HepG2 (cell line): ENCODE results near the gene SCGB3A1. TPM values are rescaled to one million over a fixed set of nuclear protein-coding genes. Genes with fewer than 3 reads are reported as not detected.
A peak's percentile ranks its signal among the peaks of the same experiment; 100 is the strongest.

Experiments
- ATAC-seq: fragments of 200-7000 bp; cut with Tn5 transposase; 3 replicates; pipeline ENCODE4 v1.9.1; 2020; ENCODE audit warnings: mild to moderate bottlenecking, moderate library complexity
- BruUV-seq: library from RNA; stranded (reverse); fragments of 400-500 nt; replicated peaks from 2 replicates; lab custom pipeline; 2021; lab: Mats Ljungman, UMichigan
- CTCF ChIA-PET: fragments of 300-600 bp; formaldehyde crosslinking; extraction: SDS; loops from one replicate; lab custom pipeline; 2021; ENCODE audit warnings: low total read pairs, inconsistent platforms, low intra/inter-chr PET ratio; lab: Yijun Ruan, JAX
- POLR2A ChIA-PET: fragments of 350-600 bp; sonication (Branson Sonifier 250); formaldehyde crosslinking; loops from one replicate; lab custom pipeline; 2020; ENCODE audit warnings: antibody characterized with exemption, inconsistent platforms; lab: Yijun Ruan, JAX
- DNase-seq: peaks from one replicate; pipeline ENCODE4 v3.0.0-alpha.2; 2015; ENCODE audit warnings: low spot score
- FAIRE-seq: peaks from 3 replicates; lab custom pipeline; 2011; peaks lifted over from hg19 to GRCh38; lab: Jason Lieb, UNC
- H2AFZ ChIP-seq: one replicate; pipeline ENCODE4 v1.6.1; 2011; ENCODE audit warnings: low read length, inconsistent platforms
- H3K27ac ChIP-seq: fragments of 300-600 bp; 3 replicates; pipeline ENCODE4 v1.8.0; 2011; ENCODE audit warnings: mixed run types, mild to moderate bottlenecking, mixed read lengths, low read length, inconsistent platforms; ENCODE audit not compliant: insufficient read depth; ENCODE audit errors: extremely low read length
- H3K27me3 ChIP-seq, 2 experiments: fragments of 200-600 bp in 1 of 2; 2 replicates in 1 of 2; 3 replicates in 1 of 2; pipeline versions ENCODE4 v1.6.0 to v1.8.0; 2011; ENCODE audit warnings: low read length in 2 of 2, mild to moderate bottlenecking in 2 of 2, moderate library complexity in 2 of 2, inconsistent platforms in 1 of 2; ENCODE audit not compliant: insufficient read depth in 2 of 2, control insufficient read depth in 1 of 2
- H3K36me3 ChIP-seq, 2 experiments: fragments of 200-600 bp in 1 of 2; replicated peaks in 1 of 2; 2 replicates in 1 of 2; 3 replicates in 1 of 2; pipeline versions ENCODE4 v1.5.1 to v1.8.0; 2011; ENCODE audit warnings: low read length in 2 of 2, inconsistent platforms in 1 of 2; ENCODE audit not compliant: insufficient read depth in 2 of 2, control insufficient read depth in 1 of 2
- H3K4me1 ChIP-seq: 2 replicates; pipeline ENCODE4 v1.5.1; 2012; ENCODE audit warnings: low read length, inconsistent platforms; ENCODE audit not compliant: insufficient read depth
- H3K4me2 ChIP-seq: 2 replicates; pipeline ENCODE4 v1.6.0; 2011; ENCODE audit warnings: low read depth, low read length, inconsistent platforms
- H3K4me3 ChIP-seq, 3 experiments: fragments of 200-600 bp in 1 of 3; sonication (generic), shearing (Covaris generic) in 1 of 3; replicated peaks in 1 of 3; 2 replicates each; pipeline ENCODE4 v1.5.1; 2011 to 2016; ENCODE audit warnings: low read length in 3 of 3, inconsistent platforms in 2 of 3, low read depth in 2 of 3, mild to moderate bottlenecking in 2 of 3, control low read depth in 1 of 3, mixed read lengths in 1 of 3; ENCODE audit not compliant: insufficient read depth in 1 of 3
- H3K79me2 ChIP-seq: one replicate; pipeline ENCODE4 v1.6.1; 2011; ENCODE audit warnings: low read length, inconsistent platforms; ENCODE audit not compliant: insufficient read depth
- H3K9ac ChIP-seq: 2 replicates; pipeline ENCODE4 v1.6.0; 2011; ENCODE audit warnings: mild to moderate bottlenecking, low read depth, low read length, inconsistent platforms; ENCODE audit not compliant: insufficient read depth
- H3K9me3 ChIP-seq: 2 replicates; pipeline ENCODE4 v1.5.1; 2012; ENCODE audit warnings: mild to moderate bottlenecking, low read length
- H4K20me1 ChIP-seq: 2 replicates; pipeline ENCODE4 v1.6.0; 2011; ENCODE audit warnings: inconsistent platforms, mild to moderate bottlenecking, low read length, moderate library complexity; ENCODE audit not compliant: insufficient read depth
- ZNF441 ChIP-seq: sonication (generic); formaldehyde crosslinking; IDR thresholded peaks from 2 replicates; pipeline ENCODE4 v1.7.0; 2021; ENCODE audit warnings: missing genetic modification reagents, borderline replicate concordance
- ZNF737 ChIP-seq: sonication (generic); formaldehyde crosslinking; IDR thresholded peaks from 2 replicates; pipeline ENCODE4 v1.5.0; 2020; ENCODE audit warnings: missing genetic modification reagents, mild to moderate bottlenecking, borderline replicate concordance
- ZNF776 ChIP-seq: sonication (generic); formaldehyde crosslinking; IDR thresholded peaks from 2 replicates; pipeline ENCODE4 v1.4.0; 2020; ENCODE audit warnings: mild to moderate bottlenecking, missing genetic modification reagents
- WGBS: methylation state at CpG from one replicate; pipeline ENCODE4 v1.1.6; 2017; ENCODE audit warnings: low lambda C conversion rate; 5-methylcytosine and 5-hydroxymethylcytosine counted together
- in situ Hi-C: cut with HindIII; loops from 2 replicates; pipeline ENCODE4 v1.10.0; 2017; ENCODE audit warnings: low pct_unique_long_range_greater_than_20kb; ENCODE audit not compliant: extremely low pct_ligation_motif_present
- intact Hi-C: fragments of 100-400 bp; cut with micrococcal nuclease; formaldehyde crosslinking; loops from one replicate; pipeline ENCODE4 v1.10.0; 2022; ENCODE audit not compliant: unreplicated experiment
- polyA plus RNA-seq, 8 experiments: library from polyadenylated mRNA; depleted of rRNA in 3 of 8; stranded (reverse) in 7 of 8; unstranded in 1 of 8; fragments of >200 nt; fragmentation: Illumina TruSeq in 4 of 8; extraction: Trizol in 4 of 8; gene quantifications; 2 replicates each; pipeline versions ENCODE4 v1.2.1 to v1.2.3, GENCODE V29; 2011 to 2016; ENCODE audit warnings: low read depth in 4 of 8, missing spikeins in 1 of 8, mixed read lengths in 1 of 8; ENCODE audit not compliant: insufficient read depth in 1 of 8
- total RNA-seq, 5 experiments: library from RNA; depleted of rRNA; stranded (reverse); fragments of >200 nt; fragmentation: Illumina TruSeq; extraction: Trizol; gene quantifications; 2 replicates each; pipeline ENCODE4 v1.2.3, GENCODE V29; 2016; ENCODE audit warnings: low read depth in 1 of 5
- TF ChIP-seq, protein P1 (sequence below): sonication (generic); formaldehyde crosslinking; IDR thresholded peaks from 2 replicates; pipeline ENCODE4 v1.8.0; 2022; ENCODE audit warnings: mild to moderate bottlenecking, missing genetic modification reagents, borderline replicate concordance
- TF ChIP-seq, protein P2 (sequence below): IDR thresholded peaks from 2 replicates; pipeline ENCODE4 v1.6.1; 2016; ENCODE audit warnings: mild to moderate bottlenecking

The SCGB3A1 gene
- total and polyA plus RNA-seq, 2 of the 13 experiments (the other 11 are each of a cell fraction or from before 2014, with no cell fraction given): not detected

DNA sequence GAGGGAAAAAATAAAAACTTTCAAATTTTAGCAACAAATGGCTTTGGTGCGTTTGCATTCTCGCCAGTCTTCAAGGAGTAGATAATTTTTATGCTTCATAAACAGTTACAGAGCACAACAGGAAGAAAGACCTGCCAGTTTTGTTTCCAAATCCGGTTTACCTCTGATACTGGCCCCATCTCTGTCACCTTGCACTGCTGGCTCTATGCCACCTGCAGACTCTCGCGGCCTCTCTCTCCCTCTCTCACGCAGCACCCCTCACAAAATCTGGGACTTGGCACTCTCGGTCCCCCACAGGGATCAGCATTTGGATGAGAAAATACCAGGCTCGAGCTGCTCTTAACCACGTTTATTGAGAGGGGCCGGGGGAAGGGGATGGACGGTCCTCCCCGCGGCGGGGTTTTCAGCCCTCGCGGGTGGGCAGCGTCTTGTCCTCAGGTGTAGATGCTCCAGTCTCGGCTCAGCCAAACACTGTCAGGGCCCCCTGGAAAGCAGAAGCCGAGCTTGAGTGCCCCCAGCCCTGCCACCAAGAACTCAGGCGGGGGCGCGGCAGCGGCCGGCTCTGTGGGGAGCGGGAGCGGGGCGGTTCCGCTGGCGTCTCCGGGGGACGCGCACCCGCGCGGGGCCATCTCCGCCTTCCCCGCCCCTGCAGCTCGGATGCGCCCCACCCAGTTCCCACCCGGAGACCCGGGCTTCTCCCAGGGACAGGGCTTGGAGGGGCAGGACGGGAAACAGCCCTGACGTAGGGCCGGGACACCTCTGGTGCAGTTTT is 1.3 kb downstream of the SCGB3A1 start:
- no peaks in the 10 kb centered on the region for H4K20me1 ChIP-seq
- H3K79me2 ChIP-seq: no peaks in the 10 kb centered on the region
- H3K4me3 ChIP-seq: peak overlapping the region in 1 of 3 experiments; percentile 66; a peak in 1 of 6 replicates
- TF ChIP-seq, protein P1, sequence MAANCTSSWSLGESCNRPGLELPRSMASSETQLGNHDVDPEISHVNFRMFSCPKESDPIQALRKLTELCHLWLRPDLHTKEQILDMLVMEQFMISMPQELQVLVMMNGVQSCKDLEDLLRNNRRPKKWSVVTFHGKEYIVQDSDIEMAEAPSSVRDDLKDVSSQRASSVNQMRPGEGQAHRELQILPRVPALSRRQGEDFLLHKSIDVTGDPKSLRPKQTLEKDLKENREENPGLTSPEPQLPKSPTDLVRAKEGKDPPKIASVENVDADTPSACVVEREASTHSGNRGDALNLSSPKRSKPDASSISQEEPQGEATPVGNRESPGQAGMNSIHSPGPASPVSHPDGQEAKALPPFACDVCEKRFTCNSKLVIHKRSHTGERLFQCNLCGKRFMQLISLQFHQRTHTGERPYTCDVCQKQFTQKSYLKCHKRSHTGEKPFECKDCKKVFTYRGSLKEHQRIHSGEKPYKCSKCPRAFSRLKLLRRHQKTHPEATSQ: no peak
- TF ChIP-seq ZNF776 (CRISPR knock-in tag) (no peak), ZNF441 (CRISPR knock-in tag) (no peak), ZNF737 (CRISPR knock-in tag) (no peak)
- TF ChIP-seq, protein P2, sequence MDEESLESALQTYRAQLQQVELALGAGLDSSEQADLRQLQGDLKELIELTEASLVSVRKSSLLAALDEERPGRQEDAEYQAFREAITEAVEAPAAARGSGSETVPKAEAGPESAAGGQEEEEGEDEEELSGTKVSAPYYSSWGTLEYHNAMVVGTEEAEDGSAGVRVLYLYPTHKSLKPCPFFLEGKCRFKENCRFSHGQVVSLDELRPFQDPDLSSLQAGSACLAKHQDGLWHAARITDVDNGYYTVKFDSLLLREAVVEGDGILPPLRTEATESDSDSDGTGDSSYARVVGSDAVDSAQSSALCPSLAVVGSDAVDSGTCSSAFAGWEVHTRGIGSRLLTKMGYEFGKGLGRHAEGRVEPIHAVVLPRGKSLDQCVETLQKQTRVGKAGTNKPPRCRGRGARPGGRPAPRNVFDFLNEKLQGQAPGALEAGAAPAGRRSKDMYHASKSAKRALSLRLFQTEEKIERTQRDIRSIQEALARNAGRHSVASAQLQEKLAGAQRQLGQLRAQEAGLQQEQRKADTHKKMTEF (CRISPR knock-in tag): no peak
- TF ChIP-seq, all 625 proteins: peak for 0
- Histone ChIP-seq H3K36me3 (no peaks in the 10 kb centered on the region), H2AFZ (no peak overlapping the region), H3K4me1 (peaks cover 18% of the 10 kb centered on the region; the same call in 1 of the 2 replicates), H3K27ac (no peak overlapping the region), H3K4me2 (peak overlapping the region; percentile 63; the same call in 1 of the 2 replicates), H3K27me3 (peaks cover 22 to 61% of the 10 kb centered on the region in 2 experiments), H3K9me3 (no peaks in the 10 kb centered on the region), H3K9ac (no peak overlapping the region)
- in situ Hi-C loops: no loop called here
- WGBS: 15% methylated on average over 16 of the region's 44 CpGs
- ATAC-seq: no peak; the same call in 1 of the 3 replicates
- POLR2A ChIA-PET: no interaction called here
- no peak for DNase-seq
- FAIRE-seq: no peak
- CTCF ChIA-PET: no interaction called here
- intact Hi-C loops: no loop called here
- BruUV-seq: no TSS peak
